Measurements from ENCODE around the gene ADGRA1. TPM values are rescaled to one million over a fixed set of nuclear protein-coding genes. Genes with fewer than 3 reads are reported as not detected.
A peak's percentile ranks its signal among the peaks of the same experiment; 100 is the strongest.

The ADGRA1 gene
- total and polyA plus RNA-seq, 2 of the 8 experiments (the other 6 are each of a cell fraction or from before 2014, with no cell fraction given), result 0.17 to 0.21 TPM

DNA sequence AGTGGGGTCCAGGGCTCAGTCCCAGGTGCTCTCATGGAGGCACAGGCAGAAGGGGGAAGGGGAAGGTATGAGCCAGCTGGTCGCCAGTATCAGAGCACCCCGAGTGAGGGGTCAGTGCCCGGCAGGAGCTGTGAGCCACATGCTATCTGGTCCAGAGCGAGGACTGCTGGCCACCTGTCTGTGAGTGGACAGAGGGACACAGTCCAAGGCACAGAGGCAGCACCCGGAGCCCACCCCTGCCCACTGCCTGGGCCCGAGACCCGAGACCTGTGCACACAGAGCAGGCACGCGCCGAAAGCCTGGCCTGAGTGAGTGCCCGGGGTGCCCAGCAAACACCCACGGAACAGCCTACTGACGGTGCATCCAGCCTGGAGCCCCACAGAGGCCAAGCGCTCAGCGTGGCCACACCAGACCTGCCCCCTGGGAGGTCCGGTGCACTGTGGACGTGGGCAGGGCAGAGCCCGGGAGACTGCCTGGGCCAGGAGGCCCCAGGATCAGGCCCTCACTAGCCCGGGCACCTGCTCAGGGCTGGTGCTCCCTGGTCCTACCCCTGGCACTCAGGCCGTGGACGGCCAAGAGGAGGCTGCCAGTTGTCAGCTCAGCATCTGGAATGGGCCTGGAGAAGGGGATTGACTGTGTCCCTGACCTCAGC, 29.4 kb downstream of the ADGRA1 start:
- Histone ChIP-seq H3K4ac (replicated peaks; ENCODE audit: insufficient read length, low read depth, low read length) (no peak overlapping the region), H3K4me3 (ENCODE audit: extremely low read depth in 1 of 4, insufficient read depth in 2 of 4, low read depth in 3 of 4, low read length in 4 of 4) (no peak overlapping the region), H3K23me2 (ENCODE audit: low read depth, low read length) (peaks cover 7% of the 10 kb centered on the region; the same call in 1 of the 2 replicates), H3K4me1 (replicated peaks in 1 of 4; ENCODE audit: control insufficient read depth in 3 of 4, insufficient read depth in 4 of 4, low read length in 3 of 4) (peaks cover 0 to 3% (median 2%) of the 10 kb centered on the region in 4 experiments; a peak in 3 of 7 replicates), H3K27ac (ENCODE audit: low read depth, low read length) (no peak overlapping the region), H3K9me3 (ENCODE audit: insufficient read depth in 2 of 2, low read depth in 1 of 2, low read length in 1 of 2) (peaks cover 6 to 11% of the 10 kb centered on the region in 2 experiments; a peak in 3 of 4 replicates), H3K79me2 (ENCODE audit: control insufficient read depth in 1 of 2, insufficient read depth in 2 of 2, low read length in 2 of 2) (no peaks in the 10 kb centered on the region), H2BK5ac (ENCODE audit: low read depth, low read length) (no peak overlapping the region), H3K79me1 (ENCODE audit: low read depth, low read length) (no peaks in the 10 kb centered on the region), H3K56ac (replicated peaks; ENCODE audit: insufficient read length, low read depth, low read length) (no peak overlapping the region), H3K4me2 (ENCODE audit: insufficient read depth in 1 of 2, low read depth in 2 of 2, low read length in 2 of 2) (no peak overlapping the region), H2BK120ac (replicated peaks; ENCODE audit: low read depth, low read length) (no peak overlapping the region), H2BK12ac (ENCODE audit: low read depth, low read length) (no peak overlapping the region), H4K5ac (ENCODE audit: insufficient read length, low read depth, low read length) (no peak overlapping the region), H2BK15ac (ENCODE audit: low read length) (no peak overlapping the region), H4K8ac (ENCODE audit: extremely low read depth, insufficient read depth, low read length) (peak overlapping the region; percentile 77; the same call in 1 of the 2 replicates), H3K9ac (replicated peaks in 1 of 4; ENCODE audit: extremely low read depth in 1 of 4, low read depth in 3 of 4, low read length in 3 of 4) (no peak overlapping the region), H3K36me3 (ENCODE audit: control insufficient read depth in 2 of 4, insufficient read depth in 4 of 4, low read length in 3 of 4) (peaks cover 0 to 2% (median 0%) of the 10 kb centered on the region in 4 experiments; a peak in 1 of 8 replicates), H3K14ac (ENCODE audit: insufficient read length) (no peak overlapping the region), H3K23ac (ENCODE audit: insufficient read length) (no peak overlapping the region), H2AFZ (ENCODE audit: low read length) (no peak overlapping the region), H2BK20ac (ENCODE audit: low read length) (no peak overlapping the region), H3K27me3 (replicated peaks in 1 of 4; ENCODE audit: control insufficient read depth in 3 of 4, extremely low read depth in 1 of 4, insufficient read depth in 3 of 4, low read length in 3 of 4) (no peaks in the 10 kb centered on the region; a peak in 1 of 7 replicates), H4K91ac (replicated peaks; ENCODE audit: insufficient read length, low read length) (no peak overlapping the region), H2AK5ac (ENCODE audit: low read depth, low read length) (no peak overlapping the region), H3K18ac (ENCODE audit: extremely low read depth, low read length) (no peak overlapping the region), H4K20me1 (replicated peaks in 1 of 2; ENCODE audit: control insufficient read depth in 1 of 2, insufficient read depth in 2 of 2, low read length in 2 of 2) (peaks cover 0 to 5% of the 10 kb centered on the region in 2 experiments)
- ChIA-PET CTCF (ENCODE audit: partially characterized antibody) (interaction anchor here (1.2 to 4.7 kb wide), 3 partner anchors 7 to 212 kb away, joined by 3 to 19 read pairs (median 3); no protein-coding TSS in a partner anchor), POLR2A (ENCODE audit: partially characterized antibody) (no interaction called here)
- FAIRE-seq (no peak), DNase-seq (ENCODE audit: low read depth in 1 of 2, low spot score in 2 of 2) (no peak)
- TF ChIP-seq FOSL1 (IDR thresholded peaks at IDR 0.05; ENCODE audit: insufficient read depth, low read depth, low read length), result no peak
- no peak for TF ChIP-seq MAFK (IDR thresholded peaks at IDR 0.05; ENCODE audit: low read depth, low read length)
- no peak for TF ChIP-seq TAF7 (optimal IDR thresholded peaks at IDR 0.05; ENCODE audit: borderline replicate concordance, low read depth, low read length)
- no peak for TF ChIP-seq TAF1 (IDR thresholded peaks at IDR 0.05; ENCODE audit: low read depth, low read length)
- no peak for TF ChIP-seq ZNF274 (IDR thresholded peaks at IDR 0.05; ENCODE audit: borderline replicate concordance, extremely low read depth, low read length)
- no peak for TF ChIP-seq HDAC6 (IDR thresholded peaks at IDR 0.05; ENCODE audit: low read depth, low read length)
- no peak for TF ChIP-seq CBX5 (IDR thresholded peaks at IDR 0.05; ENCODE audit: low read depth, low read length)
- TF ChIP-seq CEBPB (IDR thresholded peaks at IDR 0.05; ENCODE audit: low read depth, low read length), result no peak
- TF ChIP-seq SP1 (IDR thresholded peaks at IDR 0.05; ENCODE audit: low read depth, low read length), result no peak
- no peak for TF ChIP-seq RNF2 (IDR thresholded peaks at IDR 0.05; ENCODE audit: borderline replicate concordance, low read depth, low read length, missing control alignments, poor library complexity, severe bottlenecking)
- TF ChIP-seq TCF12 (IDR thresholded peaks at IDR 0.05; ENCODE audit: low read depth, low read length), result no peak
- 87% methylated on average over 19 of the region's 21 CpGs; no CpG with 5 or more reads in 1 of the 2 experiments for WGBS, 2 experiments (ENCODE audit: extremely low coverage in 1 of 2, insufficient coverage in 1 of 2, insufficient read length in 1 of 2, insufficient replicate concordance in 2 of 2, low coverage in 1 of 2, low lambda C conversion rate in 2 of 2, missing lambda C conversion rate in 1 of 2)
